ENCODE results near the gene FXYD5.

- TF ChIP-seq CTCF (IDR thresholded peaks at IDR 0.05) (no peak), POLR2AphosphoS5 (IDR thresholded peaks at IDR 0.05) (no peak), POLR2A (IDR thresholded peaks at IDR 0.05) (no peak)
Measured at GRCh38 chr19:35125749-35126623, 28.5 kb upstream of the FXYD5 start.
